SK-N-SH treated with all-trans-retinoic acid at 6 μM for 48 hours (cell line): ENCODE data around the gene RAB18.

Experiments used
- ISL1 ChIP-seq: fragments of 250-450 bp; sonication (Bioruptor Pico); IDR thresholded peaks from 2 replicates; pipeline ENCODE4 v2.1.2; 2022; ENCODE audit warnings: mild to moderate bottlenecking, moderate library complexity
- PPARA ChIP-seq: fragments of 250-450 bp; sonication (Bioruptor Pico); IDR thresholded peaks from 2 replicates; pipeline ENCODE4 v1.5.0; 2020; ENCODE audit warnings: mild to moderate bottlenecking, borderline replicate concordance
- ZNF565 ChIP-seq: fragments of 450-650 bp; formaldehyde crosslinking; conservative IDR thresholded peaks from 2 replicates; pipeline ENCODE4 v1.5.0; 2020; ENCODE audit warnings: low read depth, mild to moderate bottlenecking, moderate library complexity
- ZNF70 ChIP-seq: fragments of 450-650 bp; formaldehyde crosslinking; IDR thresholded peaks from 2 replicates; pipeline ENCODE4 v1.5.0; 2020; ENCODE audit warnings: mild to moderate bottlenecking, moderate library complexity
- ZNF8 ChIP-seq: fragments of 450-650 bp; formaldehyde crosslinking; IDR thresholded peaks from 2 replicates; pipeline ENCODE4 v1.5.0; 2020; ENCODE audit warnings: mild to moderate bottlenecking, moderate library complexity
- TF ChIP-seq, protein P1 (sequence below): fragments of 250-450 bp; sonication (Bioruptor Pico); IDR thresholded peaks from 2 replicates; pipeline ENCODE4 v1.5.1; 2020; ENCODE audit warnings: low read depth, mild to moderate bottlenecking, moderate library complexity
- TF ChIP-seq, protein P2 (sequence below): fragments of 250-450 bp; sonication (Bioruptor Pico); IDR thresholded peaks from 2 replicates; pipeline ENCODE4 v1.8.0; 2020; ENCODE audit warnings: mild to moderate bottlenecking, moderate library complexity, borderline replicate concordance

DNA sequence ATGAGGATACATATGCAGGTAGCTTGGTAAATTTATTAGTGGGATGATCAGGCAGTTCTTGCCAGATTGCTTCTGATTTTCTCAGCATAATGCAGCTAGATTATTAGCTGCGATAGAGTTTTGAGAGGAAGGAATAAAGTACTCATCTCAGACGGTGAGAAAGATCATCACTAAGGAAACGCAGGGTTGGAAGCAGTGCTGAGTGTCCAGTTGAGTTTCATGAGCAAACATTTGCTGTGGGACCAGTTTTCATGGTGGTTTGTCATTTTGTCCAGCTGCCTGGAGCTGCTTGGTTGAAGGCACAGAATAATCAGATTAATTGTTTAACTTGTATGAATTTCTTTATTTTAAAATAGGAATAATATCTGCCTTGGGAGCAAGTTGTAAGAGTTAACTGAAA is 33.1 kb downstream of the RAB18 start:
- TF ChIP-seq, protein P1, sequence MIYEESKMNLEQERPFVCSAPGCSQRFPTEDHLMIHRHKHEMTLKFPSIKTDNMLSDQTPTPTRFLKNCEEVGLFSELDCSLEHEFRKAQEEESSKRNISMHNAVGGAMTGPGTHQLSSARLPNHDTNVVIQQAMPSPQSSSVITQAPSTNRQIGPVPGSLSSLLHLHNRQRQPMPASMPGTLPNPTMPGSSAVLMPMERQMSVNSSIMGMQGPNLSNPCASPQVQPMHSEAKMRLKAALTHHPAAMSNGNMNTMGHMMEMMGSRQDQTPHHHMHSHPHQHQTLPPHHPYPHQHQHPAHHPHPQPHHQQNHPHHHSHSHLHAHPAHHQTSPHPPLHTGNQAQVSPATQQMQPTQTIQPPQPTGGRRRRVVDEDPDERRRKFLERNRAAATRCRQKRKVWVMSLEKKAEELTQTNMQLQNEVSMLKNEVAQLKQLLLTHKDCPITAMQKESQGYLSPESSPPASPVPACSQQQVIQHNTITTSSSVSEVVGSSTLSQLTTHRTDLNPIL (CRISPR knock-in tag): no peak
- TF ChIP-seq PPARA (CRISPR knock-in tag) (no peak), ZNF565 (CRISPR knock-in tag) (no peak), ISL1 (CRISPR knock-in tag) (no peak), ZNF8 (CRISPR knock-in tag) (no peak), ZNF70 (no peak)
- TF ChIP-seq, protein P2, sequence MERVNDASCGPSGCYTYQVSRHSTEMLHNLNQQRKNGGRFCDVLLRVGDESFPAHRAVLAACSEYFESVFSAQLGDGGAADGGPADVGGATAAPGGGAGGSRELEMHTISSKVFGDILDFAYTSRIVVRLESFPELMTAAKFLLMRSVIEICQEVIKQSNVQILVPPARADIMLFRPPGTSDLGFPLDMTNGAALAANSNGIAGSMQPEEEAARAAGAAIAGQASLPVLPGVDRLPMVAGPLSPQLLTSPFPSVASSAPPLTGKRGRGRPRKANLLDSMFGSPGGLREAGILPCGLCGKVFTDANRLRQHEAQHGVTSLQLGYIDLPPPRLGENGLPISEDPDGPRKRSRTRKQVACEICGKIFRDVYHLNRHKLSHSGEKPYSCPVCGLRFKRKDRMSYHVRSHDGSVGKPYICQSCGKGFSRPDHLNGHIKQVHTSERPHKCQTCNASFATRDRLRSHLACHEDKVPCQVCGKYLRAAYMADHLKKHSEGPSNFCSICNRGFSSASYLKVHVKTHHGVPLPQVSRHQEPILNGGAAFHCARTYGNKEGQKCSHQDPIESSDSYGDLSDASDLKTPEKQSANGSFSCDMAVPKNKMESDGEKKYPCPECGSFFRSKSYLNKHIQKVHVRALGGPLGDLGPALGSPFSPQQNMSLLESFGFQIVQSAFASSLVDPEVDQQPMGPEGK (CRISPR knock-in tag): no peak
